Tibial nerve (tissue), 4 donors: ENCODE results near the gene DECR2.

Experiments
- EP300 ChIP-seq, 2 donors: sonication (generic); formaldehyde crosslinking; IDR thresholded peaks; one replicate each; pipeline ENCODE4 v1.6.1; 2017; ENCODE audit warnings: antibody characterized with exemption in 2 of 2, mild to moderate bottlenecking in 1 of 2
- POLR2A ChIP-seq, 2 donors: fragments of 450-650 bp; IDR thresholded peaks; one replicate each; pipeline ENCODE4 v1.6.1; 2017; ENCODE audit warnings: antibody characterized with exemption in 2 of 2, mild to moderate bottlenecking in 2 of 2, moderate library complexity in 2 of 2
- TF ChIP-seq, protein P1 (sequence below), 5 experiments: fragments of 200-600 bp in 3 of 5; fragments of 450-650 bp in 2 of 5; sonication (generic) in 3 of 5; IDR thresholded peaks; one replicate each; pipeline ENCODE4 v1.5.1; 2016 to 2019; ENCODE audit warnings: antibody characterized with exemption in 5 of 5, mild to moderate bottlenecking in 3 of 5, moderate library complexity in 2 of 5

DNA sequence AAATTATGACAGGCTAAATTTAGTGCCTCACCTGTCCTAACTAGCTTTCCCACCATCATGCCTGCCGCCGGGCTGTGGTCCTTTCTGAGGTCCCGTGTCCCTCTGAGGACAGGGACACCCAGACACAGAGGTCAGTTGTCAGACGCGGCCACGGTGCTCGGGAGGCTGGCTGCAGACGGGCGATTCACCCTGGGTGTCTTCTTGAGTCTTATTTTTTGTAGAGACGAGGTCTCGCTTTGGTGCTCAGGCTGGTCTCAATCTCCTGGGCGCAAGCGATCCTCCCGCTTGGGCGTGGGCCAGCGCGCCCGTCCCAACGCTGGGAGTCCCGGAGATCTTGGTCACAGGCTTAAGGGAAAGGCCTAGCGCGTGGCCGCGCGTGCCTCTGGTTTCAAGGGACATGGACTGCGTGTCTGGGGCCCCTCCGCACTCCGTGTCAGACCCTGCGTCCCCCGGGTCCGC is 23.0 kb downstream of the DECR2 start:
- TF ChIP-seq, protein P1, sequence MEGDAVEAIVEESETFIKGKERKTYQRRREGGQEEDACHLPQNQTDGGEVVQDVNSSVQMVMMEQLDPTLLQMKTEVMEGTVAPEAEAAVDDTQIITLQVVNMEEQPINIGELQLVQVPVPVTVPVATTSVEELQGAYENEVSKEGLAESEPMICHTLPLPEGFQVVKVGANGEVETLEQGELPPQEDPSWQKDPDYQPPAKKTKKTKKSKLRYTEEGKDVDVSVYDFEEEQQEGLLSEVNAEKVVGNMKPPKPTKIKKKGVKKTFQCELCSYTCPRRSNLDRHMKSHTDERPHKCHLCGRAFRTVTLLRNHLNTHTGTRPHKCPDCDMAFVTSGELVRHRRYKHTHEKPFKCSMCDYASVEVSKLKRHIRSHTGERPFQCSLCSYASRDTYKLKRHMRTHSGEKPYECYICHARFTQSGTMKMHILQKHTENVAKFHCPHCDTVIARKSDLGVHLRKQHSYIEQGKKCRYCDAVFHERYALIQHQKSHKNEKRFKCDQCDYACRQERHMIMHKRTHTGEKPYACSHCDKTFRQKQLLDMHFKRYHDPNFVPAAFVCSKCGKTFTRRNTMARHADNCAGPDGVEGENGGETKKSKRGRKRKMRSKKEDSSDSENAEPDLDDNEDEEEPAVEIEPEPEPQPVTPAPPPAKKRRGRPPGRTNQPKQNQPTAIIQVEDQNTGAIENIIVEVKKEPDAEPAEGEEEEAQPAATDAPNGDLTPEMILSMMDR (IDR thresholded peaks at IDR 0.05): no peak
- TF ChIP-seq POLR2A (IDR thresholded peaks at IDR 0.05): no peak
- TF ChIP-seq EP300 (IDR thresholded peaks at IDR 0.05): no peak
